SIG-M5 (cell line): ENCODE measurements around the gene CNNM4.

Experiments used
- DNase-seq: peaks from one replicate; lab custom pipeline; 2025; lab: John Stamatoyannopoulos, UW

Gene CNNM4

DNA sequence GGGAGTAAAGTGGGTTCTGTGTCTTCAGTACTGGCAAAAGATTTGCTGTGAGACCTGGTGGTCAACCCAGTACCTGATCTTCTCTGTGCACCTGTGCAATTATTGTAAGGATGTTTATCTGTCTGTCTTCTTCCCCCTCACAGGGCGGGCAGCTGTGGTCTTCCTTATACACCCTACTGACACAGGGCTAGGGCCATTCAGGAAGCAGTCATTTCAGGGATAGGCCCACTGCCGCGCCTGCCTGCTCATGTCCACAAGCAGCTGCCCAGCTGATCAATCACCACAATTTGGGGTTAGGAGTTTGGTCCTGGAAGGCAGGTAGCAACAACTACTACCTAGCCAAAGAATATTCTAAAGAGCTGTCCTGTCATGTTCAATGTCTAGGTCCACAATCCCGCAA is 1.2 kb upstream of the CNNM4 start:
- DNase-seq, result no peak

DNA sequence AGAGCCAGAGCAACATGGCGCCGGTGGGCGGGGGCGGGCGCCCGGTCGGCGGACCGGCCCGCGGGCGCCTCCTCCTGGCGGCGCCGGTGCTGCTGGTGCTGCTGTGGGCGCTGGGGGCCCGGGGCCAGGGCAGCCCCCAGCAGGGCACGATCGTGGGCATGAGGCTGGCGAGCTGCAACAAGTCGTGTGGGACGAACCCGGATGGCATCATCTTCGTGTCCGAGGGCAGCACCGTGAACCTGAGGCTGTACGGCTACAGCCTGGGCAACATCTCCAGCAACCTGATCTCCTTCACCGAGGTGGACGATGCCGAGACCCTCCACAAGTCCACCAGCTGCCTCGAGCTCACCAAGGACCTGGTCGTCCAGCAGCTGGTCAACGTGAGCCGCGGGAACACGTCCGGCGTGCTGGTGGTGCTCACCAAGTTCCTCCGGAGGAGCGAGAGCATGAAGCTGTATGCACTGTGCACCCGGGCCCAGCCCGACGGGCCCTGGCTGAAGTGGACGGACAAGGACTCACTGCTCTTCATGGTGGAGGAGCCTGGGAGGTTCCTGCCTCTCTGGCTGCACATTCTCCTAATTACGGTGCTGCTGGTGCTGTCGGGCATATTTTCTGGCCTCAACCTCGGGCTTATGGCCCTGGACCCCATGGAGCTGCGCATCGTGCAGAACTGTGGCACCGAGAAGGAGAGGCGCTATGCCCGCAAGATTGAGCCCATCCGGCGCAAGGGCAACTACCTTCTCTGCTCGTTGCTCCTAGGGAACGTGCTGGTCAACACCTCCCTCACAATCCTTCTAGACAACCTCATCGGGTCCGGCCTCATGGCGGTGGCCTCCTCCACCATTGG is 507 bp downstream of the CNNM4 start:
- DNase-seq, result no peak

DNA sequence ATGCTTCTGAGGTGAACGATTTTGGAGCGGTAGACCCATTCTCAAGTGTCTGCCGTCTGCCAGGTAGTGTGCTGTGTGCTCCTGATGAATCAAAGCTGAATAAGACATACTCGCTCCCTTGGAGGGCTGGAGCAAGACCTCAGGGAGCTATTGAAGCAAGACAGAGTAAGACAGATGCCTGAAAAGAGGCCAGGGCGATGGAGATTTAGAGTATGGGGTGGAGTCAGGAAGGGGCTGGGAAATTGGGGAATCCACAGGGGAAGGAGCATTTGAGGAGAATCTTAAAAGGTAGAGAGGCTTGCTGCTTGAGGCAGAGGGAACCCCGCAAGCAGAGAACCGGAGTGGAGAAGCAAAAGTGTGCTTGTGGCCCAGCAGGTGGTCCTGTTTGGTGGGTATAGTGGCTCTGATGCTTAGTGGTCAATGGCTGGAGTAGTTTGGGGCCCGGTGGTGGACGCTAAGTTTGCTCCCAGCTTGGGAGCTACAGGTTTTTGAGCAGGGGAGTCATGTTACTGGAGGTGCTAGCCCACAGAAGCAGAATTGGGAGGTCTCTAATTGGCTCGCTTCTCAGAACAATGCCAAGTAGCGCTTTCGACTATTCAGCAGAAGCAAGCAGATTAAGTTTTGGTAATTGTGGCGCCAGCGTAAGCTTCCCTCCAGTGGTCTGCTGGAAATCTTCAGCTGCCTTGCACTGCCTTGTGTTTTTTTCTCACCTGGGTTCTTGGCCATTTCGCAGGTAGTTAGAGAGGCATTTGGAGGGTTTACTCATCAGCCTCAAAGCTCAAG is 2.0 kb downstream of the CNNM4 start:
- no peak for DNase-seq

DNA sequence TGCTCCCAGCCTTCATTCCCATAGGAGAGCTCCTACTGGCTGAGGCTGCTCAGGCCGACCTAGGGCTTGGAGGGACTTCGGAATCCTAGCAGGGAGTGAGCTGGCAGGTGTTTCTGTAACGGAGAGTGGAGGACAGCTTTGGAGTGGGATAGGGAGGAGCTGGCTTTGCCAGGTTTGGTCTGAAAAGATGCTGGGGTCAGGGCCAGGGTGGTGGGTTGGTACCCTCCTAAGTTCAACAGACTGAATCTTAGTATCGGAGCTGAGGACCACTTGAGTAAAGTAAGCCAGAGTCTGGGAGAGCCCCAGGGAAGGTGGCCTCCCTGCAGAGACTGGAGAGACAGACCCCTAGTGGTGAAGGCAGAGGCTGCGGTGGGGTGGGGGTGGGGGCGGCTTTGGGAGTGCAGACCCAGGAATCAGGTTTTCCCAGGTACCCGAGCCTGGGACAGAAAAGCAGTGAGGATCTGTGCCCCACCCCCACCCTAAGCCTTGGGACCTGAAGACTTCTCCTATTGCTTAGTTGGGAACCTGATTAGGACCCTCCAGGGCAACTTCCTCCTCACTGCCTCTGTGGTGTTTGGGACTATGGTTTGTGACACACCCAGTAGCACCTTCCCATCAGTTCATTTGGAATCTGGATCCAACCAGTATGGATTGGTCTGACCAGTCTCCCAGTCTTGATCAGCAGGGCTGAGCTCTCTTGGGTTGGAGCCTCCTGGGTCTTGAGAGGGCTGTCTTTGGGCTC is 3.0 kb downstream of the CNNM4 start:
- DNase-seq, result no peak

DNA sequence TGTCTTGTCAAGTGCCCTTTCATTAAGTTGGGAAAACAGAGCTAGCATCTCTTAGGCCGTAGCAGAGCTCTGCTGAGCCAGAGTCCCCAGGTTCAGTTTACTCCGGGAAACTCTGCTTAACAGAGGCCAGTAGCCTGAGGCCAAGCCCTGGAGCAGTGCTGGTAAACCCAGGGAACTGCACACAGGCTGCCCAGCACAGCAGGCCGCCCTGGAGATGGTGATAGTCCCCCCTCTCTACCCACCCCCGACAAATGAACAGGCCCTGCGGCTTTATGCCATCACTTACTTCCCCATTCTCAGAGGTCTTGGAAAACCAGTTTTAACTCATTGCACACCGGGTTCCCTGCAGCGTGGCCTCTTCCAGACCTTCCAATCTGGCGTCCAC is 3.5 kb downstream of the CNNM4 start:
- DNase-seq, result peak; percentile 32

DNA sequence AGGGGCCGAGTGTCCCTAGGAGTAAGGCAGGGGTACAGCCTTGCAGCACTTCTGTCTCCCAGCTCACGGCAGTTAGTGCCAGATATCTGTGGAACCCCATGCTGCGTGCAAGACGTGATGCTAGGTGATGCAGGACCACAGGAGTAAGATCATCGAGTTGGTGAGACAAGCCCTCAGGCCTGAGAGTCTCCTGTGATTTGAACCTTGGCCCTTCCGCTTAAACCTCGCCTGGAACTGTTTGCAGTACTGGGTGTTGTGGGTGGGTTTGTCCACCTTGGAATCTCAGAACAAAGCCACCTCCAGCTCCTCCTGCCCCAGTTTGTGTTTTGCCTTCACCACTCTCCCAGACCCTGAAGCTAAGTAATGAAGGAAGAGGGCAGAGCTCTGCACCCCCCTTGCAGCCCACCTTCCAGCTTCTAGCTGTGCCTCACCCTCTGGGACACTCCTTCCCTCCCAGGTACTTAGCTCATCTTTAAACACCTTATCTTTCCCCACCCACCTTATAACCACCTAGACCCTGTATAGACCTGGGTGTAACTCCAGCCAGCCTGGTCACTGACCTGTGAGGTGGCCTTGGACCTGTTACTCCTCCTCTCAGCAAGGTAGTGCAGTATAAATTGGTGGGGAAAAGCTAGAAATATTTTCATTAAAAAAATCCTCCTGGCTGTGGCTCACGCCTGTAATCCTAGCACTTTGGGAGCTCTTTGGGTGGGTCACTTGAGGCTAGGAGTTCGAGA is 6.6 kb downstream of the CNNM4 start:
- DNase-seq, result no peak

DNA sequence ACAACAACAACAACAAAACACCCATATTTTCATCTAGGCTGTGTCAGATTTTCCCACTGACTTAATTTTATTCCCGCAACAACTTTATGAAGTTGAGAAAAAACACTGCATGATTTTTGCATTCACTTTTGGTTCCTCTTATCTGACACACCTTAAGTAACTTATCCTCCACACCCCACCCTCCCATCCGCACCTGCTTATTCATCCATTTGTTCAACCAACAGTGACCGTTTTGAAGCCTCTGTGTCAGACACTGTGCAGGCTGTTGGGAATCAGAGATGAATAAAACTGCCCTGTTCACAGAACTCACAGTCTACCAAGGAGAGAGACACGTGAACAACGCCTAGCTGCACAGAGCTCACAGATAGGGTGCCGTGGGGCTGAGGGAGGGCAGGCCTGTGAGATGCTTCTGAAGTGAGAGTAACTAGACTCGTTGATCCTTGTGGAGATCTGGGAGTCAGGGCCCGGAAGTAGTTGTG is 7.4 kb downstream of the CNNM4 start:
- DNase-seq, result no peak

DNA sequence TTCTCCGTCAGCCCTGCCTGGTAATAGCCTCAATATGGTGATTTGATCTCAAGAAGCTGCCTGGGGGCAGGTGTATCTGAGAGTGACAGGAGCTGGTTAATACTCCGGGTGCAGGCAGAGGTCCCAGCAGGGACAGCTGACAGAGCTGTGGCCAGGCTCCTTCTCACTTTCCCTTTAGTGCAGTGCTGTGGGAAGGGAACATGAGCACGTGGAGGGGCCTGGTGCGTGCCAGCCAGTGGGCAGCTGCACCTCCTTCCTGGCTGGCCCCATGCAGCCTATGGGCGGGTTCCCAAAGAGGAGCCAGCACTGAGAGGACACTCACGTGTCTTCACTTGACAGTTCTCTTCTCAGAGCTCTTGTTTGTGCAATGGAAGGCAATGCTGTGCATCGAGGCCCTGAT is 9.1 kb downstream of the CNNM4 start:
- DNase-seq, result no peak

DNA sequence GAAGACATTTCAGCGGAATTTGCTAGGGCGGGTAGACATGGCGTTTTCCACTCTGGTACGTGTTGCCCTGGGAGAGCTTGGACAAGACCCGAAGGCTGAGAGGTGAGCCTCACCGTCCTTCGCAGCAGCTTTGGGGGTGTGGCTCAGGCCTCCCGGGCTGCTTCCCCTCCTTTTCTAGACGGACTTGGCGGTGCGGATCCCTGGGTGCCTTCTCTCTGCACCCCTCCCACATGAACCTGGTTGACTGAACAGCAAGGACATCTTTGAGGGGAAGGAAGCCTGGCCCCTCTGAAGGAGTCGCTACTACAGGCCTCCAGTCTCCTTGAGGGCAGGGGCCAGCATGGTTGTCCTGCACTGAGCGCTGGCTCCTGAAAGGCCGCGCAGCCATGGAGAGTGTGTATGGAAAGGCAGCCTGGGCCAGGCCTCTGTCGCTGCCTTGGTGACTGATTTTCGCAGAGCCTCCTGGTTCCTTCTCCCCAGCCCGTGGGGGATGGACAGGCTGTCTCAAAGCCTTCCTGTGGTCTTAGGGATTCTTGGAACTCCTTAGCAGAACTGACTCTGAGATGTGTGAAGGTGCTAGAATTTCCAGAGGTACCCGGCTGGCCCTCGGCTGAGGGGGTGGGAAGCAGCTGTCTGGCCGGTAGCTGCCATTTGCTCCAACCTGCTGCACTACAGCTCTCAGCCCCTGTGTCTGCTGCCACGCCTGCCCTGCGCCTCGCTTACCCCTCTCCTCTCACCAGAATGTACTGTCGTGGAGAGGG is 9.9 kb downstream of the CNNM4 start:
- DNase-seq, result no peak

DNA sequence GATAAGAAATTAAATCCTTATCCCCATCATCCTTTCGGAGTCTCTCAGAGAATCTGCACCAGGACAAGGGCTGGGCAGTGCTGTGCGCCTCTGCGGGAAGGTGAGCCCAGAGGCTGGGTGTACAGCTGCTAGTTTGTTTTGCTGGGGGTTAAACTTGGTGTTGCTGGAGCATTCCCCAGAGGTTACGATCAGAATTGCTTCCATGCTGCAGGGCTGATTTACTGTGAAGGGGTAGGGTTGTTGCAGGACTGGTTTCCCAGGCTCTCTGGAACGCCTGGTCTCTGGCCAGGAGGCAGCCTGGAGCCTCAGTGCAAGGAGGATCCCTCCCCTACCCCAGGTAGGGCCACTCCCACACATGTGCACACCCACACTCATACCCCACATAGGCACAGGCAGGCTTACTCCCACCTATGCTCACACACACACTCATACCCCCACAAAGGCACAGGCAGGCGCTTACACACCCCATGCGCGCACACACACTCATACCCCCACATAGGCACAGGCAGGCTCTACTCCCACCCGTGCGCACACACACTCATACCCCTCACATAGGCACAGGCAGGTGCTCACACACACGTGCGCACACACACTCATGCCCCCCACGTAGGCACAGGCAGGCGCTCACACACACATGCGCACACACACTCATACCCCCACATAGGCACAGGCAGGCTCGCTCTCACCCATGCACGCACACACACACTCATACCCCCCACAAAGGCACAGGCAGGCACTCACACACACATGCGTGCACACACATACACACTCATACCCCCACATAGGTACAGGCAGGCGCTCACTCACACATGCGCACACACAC is 11.3 kb downstream of the CNNM4 start:
- DNase-seq, result no peak

DNA sequence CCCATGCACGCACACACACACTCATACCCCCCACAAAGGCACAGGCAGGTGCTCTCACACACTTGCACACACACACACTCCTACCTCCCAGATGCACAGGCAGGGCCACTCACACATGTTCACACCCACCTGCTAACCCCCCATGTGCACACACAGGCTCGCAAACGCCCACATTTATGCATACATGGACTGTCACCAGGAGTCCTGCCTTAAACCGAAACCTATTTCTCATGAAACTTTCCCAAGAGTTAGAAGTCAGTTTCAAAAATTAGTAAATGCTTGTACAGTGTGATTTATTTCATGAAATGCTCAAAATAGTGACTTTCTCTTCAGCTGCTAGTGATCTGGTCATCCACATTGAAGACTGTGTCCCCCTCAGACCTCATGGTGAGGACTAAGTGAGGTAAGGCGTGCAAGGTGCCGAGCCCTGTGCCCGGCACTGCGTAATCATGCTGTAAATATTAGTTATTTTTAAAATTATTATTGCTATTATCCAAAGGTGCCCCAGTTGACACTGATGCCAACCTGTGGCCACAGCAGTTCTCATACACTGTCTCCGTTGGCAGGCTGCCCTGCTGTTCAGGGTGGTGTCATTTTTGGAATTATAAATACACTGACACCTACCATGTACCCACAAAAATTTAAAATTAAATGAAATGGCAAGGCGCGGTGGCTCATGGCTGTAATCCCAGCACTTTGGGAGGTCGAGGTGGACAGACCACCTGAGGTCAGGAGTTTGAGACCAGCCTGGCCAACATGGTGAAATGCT is 12.4 kb downstream of the CNNM4 start:
- no peak for DNase-seq

DNA sequence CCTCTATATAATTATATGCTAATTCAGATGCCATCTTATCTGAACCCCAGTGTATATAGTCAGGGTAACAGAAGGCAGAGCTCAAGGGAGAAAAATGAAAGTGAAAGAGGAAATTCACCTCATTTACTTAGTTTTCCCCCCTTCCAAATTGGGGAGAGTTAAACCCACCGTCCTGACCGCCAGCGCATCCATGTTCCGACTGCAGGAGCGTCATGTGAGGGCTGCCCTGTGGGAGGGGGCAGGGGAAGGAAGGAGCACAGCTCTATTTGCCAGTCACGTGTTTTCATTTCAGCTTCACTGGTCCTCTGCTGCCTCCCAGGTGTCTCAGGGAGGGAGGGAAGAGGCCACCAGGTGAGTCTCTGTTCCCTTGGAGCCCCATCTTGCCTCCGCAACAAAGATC is 13.2 kb downstream of the CNNM4 start:
- no peak for DNase-seq

DNA sequence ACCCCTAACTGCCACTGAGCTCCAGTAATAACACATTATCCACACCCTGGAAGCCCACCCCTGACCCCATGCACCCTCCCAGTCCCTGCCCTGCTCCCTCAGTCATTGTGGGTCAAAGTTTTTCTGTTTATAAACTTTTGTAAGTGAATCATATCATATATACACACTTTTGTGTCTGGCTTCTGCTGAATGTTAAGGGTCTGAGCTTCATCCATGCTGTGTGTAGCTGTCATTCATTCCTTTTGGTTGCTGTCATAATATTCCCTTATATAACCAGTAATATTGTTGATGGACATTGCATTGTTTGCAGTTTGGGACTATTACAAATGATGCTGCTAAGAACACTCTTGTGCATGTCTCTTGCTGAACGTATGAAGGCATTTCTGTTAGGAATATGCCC is 14.5 kb downstream of the CNNM4 start:
- no peak for DNase-seq

DNA sequence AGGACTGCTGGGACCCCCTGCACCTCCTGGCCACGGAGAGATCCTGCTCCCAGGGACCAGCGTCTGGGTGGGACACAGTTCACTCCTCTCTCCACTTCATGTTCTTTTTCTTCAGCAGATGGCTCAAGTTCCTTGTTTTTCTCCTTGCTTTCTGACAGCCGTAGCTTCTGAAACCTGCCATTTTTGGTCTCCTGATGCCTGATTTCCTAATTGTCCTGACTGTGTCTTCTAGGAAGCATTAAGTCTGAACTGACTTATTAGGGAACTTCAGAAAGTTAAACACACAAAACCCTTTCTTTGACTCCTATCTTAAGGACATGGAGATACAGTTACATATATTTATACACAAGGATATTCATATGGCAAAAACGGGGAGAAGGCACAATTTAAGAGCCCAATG is 22.7 kb downstream of the CNNM4 start:
- no peak for DNase-seq

DNA sequence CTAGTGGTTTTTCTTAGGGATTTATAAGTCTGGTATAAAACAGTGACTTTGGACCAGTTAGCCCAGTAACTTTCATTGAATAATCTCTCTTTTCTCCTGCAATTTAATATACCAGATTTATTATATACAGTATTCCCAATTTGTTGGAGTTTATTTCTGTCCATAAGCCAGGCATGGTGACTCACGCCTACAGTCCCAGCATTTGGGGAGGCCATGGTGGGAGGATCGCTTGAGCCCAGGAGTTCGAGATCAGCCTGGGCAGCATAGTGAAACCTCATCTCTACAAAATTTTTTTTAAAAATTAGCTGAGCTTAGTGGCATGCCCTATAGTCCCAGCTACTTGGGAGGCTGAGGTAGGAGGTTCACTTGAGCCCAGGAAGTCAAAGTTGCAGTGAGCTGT is 26.7 kb downstream of the CNNM4 start:
- no peak for DNase-seq

DNA sequence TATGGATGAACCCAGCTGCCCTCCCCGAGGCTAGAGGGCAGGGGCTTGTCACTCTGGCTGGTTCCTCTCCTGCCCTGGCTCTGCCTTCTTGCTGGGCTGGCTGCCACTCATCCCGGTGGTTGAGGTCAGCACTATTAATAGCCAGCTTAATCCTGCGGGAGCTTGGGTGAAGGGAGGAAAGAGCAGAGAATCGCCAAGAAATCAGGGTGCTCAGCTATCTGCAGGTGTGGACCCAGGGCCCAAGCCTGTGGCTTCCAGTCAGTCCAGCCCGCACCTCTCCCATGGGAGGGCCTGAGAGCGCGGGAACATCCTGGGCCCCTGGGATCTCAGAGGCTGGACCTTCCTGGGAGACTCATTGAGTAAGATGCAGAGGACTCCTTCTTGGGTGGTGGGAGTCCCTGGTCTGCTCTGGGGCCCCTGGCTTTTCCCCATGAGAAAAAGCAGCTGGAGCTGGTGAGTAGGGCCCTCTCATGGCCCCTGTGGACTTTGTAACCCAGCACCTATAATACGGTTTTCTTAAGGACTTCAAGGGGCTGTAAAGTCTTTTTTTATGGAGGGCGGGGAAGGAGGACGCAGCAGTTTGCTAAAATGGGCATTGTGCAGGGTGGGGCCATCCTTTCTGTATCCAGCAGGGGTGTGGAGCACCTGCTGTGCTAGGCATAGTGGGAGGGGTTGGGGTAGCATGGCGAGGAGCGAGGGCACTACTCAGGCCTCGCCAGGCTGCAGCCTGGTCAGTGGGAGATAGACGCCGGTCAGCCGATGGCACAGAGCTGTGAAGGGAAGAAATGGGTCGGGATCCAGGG is 27.9 kb downstream of the CNNM4 start:
- no peak for DNase-seq

DNA sequence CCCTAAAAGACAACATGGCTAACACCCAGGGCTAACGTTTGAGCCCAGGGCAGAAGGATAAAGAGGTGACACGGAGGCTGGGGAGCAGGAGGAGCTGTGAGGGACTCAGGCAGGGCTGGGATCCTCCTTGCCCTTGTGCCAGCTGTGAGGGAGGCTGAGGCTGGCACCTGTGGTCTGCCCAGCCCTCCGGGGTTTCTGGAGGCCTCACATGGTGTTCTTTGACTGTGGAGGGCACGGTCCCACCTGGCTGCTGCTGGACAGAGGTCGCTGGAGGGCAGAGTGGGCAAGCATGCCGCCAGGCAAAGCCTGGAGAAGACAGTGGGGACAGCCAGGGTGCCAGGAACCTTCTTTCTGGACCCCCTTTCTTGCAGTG is 28.5 kb downstream of the CNNM4 start:
- no peak for DNase-seq
